ENCODE measurements around the gene ITPK1.

ITPK1 gene

DNA sequence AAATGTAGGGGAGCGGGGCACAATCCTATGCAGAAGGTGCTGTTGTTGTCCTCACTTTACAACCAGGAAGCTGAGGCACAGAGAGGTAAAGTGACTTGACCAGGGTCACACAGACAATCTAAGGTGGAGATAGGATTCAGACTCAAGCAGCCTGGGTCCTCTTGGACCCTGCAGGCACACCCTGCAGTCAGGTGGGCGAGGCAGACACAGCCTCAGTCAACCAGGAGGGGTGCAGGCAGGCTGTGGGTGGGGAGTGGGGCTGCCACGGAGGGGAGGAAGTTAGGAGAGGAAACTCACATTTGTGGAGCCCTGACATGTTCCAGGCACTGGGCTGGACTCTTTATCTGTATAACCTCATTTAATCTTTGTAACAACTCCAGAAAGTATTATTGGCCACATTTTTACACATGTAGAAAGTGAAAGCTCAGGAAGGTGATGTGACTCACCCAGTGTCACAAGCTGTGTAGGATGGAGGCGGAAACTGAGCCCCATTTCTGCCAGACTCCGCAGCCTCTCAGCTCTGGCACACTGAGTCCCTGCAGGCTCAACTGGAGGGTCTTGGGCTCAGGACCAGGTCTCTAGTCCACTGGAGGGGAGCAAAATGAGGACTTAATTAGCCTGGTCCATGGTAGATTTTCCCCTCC, 217.7 kb downstream of the ITPK1 start:
- DNase-seq (ENCODE audit: low read depth in 2 of 2), result no peak

DNA sequence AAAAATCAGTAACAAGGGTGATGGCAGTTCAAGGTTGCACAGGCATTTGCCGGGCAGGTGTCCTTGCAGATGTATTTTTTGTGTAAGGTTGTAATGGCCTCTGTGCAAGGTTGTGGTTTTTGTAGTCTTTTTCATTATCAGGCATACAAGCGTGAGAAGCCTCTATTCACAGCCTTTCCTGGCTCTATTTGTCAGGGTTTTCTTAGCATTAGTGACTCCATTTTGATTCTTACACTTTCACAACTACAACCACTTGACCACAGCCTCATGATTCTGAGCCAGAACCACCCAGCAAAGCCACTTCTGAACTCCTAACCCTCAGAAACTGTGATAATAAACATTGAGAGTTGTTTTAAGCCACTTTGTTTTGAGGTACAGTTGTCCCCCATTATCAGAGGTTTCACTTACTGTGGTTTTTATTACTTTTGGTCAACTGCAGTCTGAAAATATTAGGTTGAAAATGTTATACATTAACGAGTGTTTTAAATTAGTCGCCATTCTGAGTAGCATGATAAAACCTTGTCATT, 220.3 kb downstream of the ITPK1 start:
- no peak for DNase-seq (ENCODE audit: low read depth in 2 of 2)

DNA sequence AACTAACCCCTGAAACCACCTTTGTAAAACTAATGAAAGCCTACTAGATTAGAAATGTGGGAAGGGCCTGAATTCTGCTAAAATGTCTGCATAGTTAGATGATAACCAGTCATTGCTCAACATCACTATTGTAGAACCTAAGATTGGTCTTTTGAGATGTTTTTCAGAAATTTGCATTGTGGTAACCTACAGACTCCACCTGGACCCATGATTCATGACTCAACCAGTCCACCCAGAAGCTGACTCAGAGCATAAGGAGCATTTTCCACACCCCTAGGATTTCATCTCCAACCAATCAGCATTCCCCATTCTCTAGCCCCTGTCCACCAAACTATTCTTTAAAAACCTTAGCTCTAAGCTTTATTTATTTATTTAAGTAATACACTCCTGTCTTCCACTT, 223.1 kb downstream of the ITPK1 start:
- DNase-seq (ENCODE audit: low read depth in 2 of 2), result no peak

DNA sequence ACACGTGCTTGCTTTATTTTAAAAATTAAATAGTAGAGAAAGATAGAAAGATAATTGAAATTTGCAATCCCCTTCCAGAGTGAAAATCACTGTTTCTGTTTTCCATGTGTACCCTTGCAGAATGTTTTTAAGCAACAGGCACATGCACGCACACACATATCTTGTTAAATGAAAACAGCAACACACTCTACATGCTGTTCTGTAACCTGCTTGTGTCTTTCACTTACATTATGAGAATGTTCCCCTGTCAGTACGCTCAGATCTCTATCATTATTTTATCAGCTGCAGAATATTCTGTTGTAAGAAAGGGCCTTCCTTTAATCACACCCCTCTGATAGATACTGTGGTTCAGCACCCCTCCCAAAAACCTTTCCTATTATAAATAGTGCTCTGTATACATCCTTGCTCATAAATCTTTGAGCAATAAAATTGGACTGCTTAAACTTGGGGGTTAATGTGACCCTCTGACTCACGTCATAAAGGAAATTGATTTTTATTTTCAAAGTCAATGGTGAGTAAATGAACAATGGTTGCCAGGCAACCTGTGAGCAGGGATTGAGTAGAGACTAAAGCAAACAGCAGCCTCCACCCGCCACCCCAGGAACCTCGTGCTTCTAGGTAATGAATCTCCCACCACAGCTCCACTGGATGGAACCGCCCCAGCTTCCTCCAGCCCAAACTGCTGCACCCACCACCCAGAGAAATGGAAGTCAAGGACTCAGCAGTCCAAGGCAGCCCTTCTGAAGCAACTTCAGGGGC, 224.7 kb downstream of the ITPK1 start:
- DNase-seq (ENCODE audit: low read depth in 2 of 2), result no peak

DNA sequence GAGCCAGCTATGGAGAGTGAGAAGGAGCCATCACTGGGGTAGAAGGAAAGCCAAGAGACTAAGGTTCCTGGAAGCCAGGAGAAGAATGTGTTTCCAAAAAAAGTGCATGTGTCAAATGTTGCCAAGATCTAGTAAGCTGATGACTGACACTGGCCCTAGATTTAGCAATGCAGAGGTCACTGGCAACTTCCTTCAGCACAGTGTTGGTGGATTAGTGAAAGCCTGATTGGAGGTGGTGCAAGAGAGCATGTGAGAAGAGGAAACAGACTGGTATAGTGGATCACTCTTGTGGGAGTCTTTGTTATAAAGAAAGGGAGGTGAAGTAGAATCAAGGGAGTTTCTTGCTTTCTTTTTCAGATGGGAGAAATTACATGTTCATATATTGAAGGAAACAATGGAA, 226.8 kb downstream of the ITPK1 start:
- no peak for DNase-seq (ENCODE audit: low read depth in 2 of 2)

DNA sequence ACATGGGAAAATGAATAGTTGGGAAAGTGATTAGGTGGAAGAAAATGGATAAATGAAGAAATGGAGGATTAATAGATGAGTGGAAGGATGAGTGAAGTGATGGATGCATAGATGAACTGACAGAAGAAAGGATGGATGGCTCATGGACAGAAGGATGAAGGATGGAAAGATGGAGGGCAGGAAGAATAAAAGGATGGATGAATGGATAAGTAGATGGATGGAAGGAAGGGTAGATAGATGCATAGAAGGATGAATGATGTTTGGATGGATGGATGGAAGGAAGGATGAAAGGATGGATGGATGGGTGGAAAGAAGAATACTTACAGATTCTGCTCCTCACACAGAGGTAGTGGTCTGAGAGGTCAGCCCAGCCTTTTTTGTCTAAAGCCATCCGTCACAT, 228.6 kb downstream of the ITPK1 start:
- no peak for DNase-seq (ENCODE audit: low read depth in 2 of 2)

Measured in fibroblast of skin of left biceps (primary cell).